Tongue (tissue), 2 donors: ENCODE results near the gene GSTO1. TPM values are rescaled to one million over a fixed set of nuclear protein-coding genes. Genes with fewer than 3 reads are reported as not detected.

ENCODE experiments used
- DNase-seq: peaks from one replicate; pipeline ENCODE4 v3.0.0-alpha.2; 2015
- total RNA-seq: library from RNA; depleted of rRNA; stranded (reverse); fragments of >200 nt; gene quantifications from one replicate; pipeline ENCODE4 v1.2.3, GENCODE V29; 2014

The GSTO1 gene
- total RNA-seq, 1 donor from 2014 or later, result 28.8 TPM

DNA sequence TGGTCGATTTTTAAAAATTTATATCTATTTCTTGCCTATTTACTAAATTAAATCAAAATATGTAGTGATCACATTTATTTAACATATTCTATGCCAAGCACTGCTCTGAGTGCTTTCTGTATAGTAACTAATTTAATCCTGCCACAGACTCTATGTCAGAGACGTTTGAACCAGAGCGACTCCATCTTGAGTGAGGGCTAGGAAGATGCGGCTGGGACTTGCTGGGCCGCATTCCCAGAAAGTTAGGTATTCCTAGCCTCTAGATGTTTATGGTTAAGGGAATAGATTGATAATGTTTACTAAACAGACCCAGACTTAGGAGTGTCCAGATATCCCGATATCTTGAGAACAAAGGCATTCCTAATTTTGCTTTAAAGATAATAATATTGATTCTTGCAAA is 3.2 kb upstream of the GSTO1 start:
- DNase-seq, result no peak

DNA sequence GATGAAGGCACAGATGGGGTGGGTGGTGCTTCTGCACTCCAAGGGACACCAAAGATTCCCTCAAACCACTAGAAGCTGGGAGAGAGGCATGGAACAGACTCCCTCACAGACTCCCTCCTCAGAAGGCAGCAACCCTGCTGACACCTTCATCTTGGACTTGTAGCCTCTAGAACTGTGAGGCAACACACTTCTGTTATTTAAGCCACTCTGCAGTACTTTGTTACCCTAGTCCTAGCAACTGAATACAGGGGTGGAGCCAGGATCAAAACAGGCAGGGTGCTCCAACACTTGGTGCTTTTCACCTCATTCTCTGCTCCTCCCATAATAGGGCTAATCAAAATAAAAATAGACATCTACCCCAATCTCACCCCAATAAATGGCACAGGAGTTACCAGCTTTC is 2.3 kb upstream of the GSTO1 start:
- no peak for DNase-seq

DNA sequence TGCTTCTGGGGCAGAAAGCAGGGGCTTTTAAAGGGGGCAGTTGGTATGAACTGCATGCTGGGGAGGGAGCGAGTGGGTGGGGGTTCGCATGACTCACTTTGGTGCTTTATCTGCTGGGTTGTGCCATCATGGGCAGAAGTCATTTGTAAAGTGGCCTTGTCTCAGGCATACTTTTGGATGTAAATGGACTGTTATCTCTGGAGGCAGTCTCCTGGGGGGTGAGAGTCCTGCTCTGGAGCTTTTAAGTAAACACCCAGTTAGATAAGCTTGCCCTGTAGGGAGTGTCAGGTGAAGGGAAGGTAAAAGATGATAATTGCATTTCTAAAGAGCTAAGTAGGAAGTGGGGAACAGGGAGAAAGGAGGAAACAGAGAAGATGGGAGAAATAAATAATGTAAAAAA is 1.6 kb upstream of the GSTO1 start:
- no peak for DNase-seq

DNA sequence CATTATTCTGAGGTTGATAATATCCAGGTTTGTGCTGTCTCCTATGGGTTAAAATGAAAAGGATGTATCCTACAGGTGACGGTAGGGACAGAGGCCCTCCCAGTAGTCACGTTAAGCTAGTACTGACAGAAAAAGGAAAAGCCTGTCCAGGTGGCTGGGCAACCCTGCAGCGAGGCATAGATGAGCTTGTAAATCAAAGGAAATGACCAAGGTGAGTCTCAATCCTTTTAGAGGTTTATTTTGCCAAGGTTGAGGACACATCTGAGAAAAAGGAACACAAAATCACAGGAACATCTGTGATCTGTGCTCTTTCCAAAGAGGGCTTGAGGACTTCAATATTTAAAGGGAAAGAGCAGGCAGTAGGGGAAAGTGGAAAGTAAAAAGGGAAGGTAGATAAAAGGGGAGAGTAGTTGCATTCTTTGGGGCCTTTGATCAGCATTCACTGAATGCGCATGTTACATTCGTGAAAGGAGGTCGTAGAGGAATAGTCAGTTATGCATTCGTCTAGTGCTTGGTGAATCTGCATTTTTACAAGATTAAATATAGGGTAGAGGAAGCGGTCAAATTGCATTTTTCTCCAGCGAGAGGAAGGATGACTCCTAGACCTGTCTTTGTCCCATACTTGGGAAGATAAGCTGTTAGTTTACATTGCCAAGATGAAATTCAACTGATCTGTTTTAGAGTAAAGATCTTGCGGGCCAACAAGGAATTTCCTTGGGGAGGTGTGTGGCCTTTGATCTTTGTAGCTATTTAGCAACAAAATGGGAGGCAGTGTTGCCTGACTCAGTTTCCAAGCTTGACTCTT is 884 bp upstream of the GSTO1 start:
- no peak for DNase-seq

DNA sequence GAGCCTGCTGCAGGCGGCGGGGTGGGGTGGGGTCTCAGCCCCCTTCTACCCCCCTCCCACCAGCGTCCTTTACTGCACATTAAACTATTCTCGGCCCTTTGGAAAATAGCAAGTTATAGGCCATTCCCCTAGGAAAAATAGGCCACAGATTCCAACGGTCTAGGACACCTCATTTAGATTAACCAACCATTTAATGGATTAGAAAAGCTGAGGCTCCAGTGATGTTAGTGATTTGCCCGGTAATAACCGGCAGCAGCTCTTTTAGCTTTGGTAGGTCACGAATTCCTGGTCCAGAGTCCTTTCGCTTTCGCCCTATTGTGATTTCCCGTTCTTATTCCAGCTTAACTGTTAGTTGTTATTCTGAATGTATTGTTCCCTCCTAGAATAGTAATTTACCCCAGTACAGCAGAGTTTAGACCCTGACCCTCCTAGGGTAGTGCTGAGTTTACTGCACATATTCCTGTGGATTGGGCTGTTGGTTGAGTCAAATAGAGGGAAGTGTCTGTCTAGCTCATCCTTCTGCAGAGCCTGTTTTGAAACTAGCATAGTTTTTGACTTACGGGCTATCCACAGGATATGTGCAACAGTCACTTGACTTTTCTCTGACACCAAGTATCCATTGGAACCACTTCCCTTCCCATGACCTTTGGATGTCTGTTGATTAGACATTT is 754 bp downstream of the GSTO1 start:
- DNase-seq, result peak; percentile 51

DNA sequence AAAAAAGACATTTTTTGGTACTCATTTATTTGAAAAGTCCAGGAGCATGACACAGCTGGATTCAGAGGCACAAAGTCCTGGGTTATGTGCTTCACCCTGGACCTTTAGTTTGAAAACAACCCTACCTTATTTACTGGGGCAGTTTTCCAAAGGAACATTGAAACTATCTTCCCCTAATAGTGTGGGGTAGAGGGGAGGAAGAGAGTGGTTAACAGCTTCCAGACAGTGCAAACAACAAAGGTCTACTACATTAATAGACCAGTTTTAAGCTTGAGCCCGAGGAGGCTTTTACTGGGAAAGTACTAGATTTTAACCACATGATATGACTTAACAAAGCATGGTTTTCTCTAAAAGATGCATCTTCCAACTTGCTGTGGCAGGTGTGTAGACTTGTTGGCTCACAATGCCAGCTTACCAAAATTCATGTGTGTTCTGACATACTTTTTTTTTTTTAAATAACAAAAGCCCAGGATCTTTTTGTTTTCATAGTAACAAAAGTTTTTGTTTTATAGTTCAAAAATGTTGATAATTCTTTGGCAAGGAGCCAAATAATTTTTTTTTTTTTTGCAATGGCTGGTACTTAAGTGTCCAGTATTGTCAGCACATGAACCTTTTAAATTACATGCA is 1.8 kb downstream of the GSTO1 start:
- peak; percentile 14 for DNase-seq

DNA sequence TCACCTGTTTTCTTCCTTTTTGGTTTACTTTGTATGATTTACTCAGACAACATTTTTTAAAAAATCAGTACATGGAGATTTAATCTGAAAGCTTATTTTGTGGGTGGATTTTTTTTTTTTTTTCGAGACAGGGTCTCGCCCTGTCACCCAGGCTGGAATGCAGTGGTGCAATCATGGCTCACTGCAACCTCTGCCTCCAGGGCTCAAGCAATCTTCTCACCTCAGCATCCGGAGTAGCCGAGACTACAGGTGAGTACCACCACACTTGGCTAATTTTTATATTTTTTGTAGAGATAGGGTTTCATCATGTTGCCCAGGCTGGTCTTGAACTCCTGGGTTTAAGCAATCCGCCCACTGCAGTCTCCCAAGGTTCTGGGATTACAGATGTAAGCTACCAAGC is 2.5 kb downstream of the GSTO1 start:
- DNase-seq, result no peak

DNA sequence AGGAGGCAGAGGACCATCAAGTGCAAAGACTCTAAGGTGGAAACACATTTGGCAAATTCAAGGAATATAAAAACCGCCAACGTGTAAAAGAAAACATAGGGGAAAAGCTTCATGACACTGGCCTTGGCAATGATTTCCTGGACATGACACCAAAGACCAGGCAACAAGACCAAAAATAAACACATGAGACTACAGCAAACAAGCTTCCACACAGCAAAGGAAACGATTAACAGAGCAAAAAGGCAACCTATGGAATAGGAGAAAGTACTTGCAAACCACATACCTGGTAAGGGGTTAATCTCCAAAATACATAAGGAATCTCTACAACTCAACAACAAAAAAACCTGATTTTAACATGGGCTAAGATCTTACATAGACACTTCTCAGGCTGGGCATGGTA is 3.5 kb downstream of the GSTO1 start:
- DNase-seq, result no peak

DNA sequence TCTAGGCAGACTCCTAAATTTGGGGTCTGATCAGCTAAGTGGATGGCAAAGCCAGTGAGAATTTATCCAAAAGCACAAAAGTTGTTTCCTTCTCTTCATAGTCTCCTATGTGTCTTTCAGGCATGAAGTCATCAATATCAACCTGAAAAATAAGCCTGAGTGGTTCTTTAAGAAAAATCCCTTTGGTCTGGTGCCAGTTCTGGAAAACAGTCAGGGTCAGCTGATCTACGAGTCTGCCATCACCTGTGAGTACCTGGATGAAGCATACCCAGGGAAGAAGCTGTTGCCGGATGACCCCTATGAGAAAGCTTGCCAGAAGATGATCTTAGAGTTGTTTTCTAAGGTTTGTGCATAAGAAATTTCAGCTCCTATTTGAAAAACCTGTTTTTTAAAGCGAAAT is 4.8 kb downstream of the GSTO1 start:
- DNase-seq, result no peak

DNA sequence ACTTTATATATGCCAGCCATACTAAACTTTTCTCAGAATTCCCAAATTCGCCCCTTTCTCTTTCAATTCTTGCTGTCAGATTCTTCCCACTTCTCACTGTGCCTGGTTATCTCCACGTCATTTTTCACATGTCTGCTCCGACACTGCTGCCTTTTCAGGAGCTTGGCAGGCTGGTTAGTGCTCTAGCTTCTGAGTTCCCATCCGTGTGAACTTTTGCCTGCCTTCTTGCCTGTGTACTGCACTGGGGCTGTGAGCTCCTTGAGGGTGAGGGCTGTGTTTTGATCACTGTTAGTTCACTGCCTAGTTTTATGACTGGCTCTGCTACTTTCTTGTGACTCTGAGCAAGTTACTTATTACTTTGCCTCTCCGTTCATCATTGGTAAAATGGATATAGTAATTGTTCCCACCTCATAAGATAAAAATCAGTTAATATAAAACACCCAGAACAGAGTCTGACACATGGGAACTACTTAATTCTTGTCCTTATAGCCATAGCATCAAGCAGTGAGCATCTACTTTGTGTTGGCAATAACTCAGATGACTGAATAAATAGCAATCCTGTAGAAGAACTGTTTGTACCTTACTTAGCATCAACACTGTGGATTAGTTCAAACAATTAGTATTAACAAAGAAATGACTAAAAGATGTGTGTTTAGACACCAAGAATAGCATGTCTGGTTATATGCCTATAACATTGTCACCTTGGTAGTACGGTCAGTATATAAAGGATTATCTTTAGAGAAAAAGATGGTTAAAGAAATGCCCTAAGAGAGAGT is 5.5 kb downstream of the GSTO1 start:
- DNase-seq, result no peak

DNA sequence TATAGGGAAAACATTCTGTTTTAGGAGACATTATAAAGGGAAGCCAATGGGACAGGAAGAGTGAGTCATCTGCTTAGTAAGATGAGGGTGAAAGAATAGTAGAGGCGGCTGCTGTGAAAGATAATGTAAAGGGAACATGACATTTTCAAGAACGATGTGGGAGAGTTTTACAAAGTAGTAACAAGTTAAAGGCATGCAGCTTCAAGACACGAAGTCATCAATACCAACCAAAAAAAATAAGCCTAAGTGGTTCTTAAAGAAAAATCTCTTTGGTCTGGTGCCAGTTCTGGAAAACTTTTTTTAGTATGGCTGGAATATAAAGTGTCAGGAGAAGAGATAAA is 6.1 kb downstream of the GSTO1 start:
- no peak for DNase-seq

DNA sequence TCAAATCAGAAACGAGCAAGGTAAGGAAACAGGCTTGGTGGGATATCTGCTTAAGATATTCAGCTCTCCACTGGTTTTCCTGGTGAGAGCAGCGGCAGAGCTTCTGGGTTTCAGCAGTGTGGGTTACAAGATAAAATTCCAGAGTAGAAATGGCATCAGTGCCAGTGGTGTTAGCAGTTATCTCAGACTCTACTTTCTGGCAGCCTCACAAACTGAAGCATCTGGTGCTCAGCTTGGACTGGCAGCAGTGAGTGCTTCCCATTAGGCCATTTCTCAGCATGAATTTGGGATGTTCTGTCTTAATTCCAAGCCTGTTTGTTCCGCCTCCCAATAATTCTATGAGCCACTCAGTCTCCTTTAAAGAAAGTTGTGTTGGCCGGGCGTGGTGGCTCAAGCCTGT is 7.4 kb downstream of the GSTO1 start:
- no peak for DNase-seq

DNA sequence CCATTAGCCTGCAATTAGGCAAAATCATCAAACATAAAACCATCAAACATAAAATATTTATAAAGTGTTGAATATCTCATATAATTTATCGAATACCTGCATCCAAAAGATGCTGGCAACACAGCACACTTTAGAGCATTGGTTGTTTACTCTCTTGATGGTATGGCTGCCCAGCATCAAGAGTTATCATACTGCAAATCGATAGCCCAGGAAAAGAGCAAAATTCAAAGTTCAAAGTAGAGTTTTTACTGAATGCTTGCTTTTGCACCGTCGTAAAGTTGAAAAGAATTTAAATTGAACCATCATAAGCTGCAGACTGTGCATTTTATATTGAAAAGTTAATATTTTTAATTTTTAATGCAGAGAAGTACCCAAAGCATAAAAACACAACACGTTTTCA is 10.1 kb downstream of the GSTO1 start:
- DNase-seq, result no peak

DNA sequence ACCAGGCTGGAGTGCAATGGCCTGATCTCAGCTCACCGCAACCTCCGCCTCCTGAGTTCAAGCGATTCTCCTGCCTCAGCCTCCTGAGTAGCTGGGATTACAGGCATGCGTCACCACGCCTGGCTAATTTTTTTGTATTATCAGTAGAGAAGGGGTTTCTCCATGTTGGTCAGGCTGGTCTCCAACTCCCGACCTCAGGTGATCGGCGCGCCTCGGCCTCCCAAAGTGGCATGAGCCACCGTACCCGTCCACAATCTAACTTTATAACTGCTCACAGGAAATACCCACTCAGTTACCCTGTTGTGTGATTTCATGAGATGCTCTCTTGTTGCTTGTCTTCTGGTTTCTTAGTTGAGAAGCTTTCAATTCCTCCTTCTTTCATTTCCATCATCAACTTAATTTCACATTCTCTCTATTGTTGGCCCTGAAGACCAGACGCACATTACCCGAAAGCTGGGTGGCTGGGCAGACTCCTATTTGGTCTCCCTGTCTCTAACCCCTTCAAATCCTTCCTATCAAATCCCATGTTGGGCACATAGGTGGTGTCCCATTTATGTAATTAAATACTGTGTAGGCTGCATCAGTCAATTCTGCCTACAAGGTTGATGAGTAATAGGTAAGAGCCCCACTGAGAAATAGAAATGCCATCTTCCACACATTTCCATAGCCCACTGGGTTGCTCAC is 13.2 kb downstream of the GSTO1 start:
- no peak for DNase-seq

DNA sequence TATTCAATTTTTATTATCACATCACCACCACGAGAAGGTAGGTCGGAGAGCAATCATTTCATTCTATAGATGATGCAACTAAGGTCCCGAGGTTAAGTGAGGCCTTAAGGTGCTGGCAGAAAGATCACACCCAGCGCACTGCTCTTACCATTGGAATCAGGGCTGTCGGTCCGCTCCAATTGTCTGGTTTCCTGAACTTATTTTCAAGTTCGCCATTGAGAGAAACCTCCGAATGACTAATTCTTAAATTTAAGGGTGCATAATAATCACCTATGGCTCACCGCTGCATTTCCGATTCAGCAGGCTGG is 13.7 kb downstream of the GSTO1 start:
- no peak for DNase-seq

DNA sequence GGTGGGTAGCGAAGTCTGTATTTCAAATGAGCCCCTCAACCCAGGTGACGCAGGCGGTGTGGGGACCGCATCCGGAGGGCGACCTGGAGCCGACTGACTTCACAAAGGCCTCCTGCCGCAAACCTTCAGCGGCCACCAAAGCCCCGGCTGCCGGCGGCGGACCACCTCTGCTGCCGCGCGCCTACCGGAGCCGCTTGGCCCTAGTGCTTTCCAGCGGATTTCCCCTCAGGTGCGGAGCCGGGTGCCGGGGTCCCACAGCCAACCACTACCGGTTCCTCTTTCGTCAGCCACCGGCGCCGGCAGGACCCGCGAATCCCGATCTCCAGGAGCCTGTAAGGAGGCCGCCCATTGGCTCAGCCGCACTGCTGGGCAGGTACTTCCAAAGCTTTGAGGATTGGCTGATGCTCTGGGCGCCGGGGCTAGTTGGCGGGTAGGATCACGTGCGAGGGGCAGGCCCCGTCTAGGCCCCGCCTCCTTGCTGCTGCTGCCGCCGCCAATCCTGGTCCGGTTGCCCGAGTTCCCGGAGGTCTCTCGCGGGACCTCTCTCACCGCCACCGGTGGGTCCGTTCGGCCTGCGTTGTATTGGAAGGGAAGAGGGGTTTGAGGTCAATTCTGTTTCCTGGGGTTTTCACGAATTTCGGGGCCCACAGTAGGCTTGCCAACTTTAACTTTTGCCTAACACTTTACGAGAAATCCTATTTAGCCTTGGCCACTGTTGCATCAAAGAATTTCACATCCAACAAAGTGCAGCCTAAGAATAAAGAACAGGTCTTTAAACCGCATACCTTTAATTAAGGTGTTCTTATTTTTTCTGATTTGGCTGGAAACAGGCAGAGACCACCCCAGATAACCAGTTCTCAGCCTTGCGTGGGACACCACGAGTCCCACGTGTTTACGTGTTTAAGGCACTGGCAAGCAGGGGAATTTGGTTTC is 14.3 kb downstream of the GSTO1 start, which contains the start of gene GSTO2:
Gene GSTO2, plus strand, starts transcription at position 472 of the 933 bp plus-strand sequence. CDS start 5,732 bp downstream, outside the sequence.
- peak; percentile 99 for DNase-seq

DNA sequence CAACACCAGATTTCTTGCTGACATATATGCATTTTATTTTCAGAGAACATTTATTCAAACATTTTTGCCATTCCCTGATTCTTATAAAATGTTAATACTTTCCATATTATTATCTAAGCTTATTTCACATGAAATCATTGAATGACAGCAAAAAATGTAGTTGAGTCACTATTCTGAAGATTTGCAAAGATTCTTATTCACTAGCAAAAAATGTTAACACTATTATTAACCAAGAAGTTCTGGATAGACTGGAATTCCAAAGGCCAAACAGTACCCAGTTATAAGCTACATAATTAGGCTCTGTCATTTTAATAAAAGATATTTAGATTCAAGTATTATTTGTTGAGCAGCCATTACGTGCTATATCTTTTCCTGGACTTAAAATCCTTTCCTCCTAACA is 18.6 kb downstream of the GSTO1 start:
- DNase-seq, result no peak

DNA sequence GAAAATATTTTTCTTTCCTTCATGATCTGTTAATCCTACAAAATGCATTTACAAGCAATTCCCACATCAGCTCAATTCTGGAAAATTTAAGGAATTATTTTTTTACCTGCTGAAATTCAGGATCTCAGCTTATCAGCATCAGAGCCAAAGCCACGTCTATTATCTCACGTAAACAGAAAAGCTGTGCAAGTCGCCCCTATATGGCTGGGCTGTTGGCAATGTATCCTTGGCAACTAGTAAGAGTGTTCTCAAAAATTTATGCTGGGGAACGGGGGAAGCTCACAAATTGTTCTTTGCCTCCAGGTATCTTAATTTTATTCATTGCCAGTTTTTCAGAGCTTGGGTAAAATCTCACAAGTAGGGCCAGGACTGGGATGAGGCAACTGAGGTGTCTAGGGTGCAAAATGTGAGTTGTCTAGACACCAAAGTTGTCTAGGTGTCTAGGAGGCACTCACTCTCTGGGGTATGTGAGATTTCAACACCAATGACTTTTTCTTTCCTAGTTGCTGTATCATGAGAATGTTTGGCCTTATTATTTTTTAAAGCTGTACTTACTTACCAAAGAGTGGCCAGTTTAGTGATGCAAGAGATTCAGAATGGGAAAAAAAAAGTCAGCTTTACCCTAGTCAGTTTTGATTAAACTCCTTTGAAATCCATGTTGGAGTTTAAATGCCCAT is 19.3 kb downstream of the GSTO1 start:
- DNase-seq, result no peak

DNA sequence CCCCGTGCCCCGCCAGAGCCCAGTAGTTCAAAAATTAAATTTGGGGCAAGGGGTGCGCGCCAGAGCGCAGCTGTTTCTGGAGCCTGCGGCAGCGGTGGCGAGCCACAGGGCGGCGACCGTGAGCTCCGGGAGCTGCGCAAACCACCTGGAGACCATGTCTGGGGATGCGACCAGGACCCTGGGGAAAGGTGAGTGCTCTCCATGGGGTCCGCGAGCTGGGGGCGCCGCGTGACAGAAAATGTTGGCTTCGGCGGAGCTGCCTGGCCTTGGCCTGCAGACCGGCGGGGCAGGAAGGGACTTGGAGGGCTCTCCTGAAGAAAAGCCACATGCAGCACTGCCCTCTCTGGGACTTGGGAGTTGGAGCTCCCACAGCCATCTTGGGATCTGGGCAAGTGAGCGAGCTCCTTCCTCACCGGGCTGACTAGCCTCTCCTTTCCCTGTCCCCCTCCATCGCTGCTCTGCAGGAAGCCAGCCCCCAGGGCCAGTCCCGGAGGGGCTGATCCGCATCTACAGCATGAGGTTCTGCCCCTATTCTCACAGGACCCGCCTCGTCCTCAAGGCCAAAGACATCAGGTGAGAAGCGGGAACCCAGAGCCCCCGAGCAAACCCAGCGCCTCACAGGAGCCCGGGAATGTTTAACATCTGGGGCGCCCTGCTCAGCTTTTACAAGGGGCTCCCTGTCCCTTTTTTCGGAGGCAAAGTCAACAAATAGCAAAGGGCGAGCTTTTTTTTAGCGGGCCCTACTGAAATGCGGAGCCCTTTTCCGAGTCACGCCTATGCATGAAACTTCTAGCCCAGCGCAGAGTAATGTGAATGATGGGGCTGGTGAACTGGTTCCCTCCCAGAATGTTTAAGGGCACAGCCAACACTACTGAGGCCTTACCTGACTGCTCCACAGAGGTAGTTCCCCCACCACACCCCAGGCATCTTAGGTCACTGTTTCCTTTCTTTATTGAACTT is 20.4 kb downstream of the GSTO1 start:
- peak; percentile 50 for DNase-seq
